ENCODE data around the gene SUDS3. TPM values are rescaled to one million over a fixed set of nuclear protein-coding genes. Genes with fewer than 3 reads are reported as not detected.
A peak's percentile ranks its signal among the peaks of the same experiment; 100 is the strongest.

Gene SUDS3
- polyA plus RNA-seq, 3 donors, result 8.2 to 15.6 (median 9.1) TPM

GRCh38 chr12:118347916-118348315, 28.4 kb upstream of the SUDS3 start:
- no peak overlapping the region for H3K4me3 Mint-ChIP-seq
- Histone ChIP-seq H3K9me3 (replicated peaks in 1 of 2; ENCODE audit: control insufficient read depth in 1 of 2, insufficient read depth in 1 of 2, low read length in 2 of 2) (no peaks in the 10 kb centered on the region), H3K27me3 (ENCODE audit: control insufficient read depth in 2 of 2, insufficient read depth in 2 of 2, low read length in 2 of 2) (no peaks in the 10 kb centered on the region), H3K4me3 (replicated peaks in 1 of 3; ENCODE audit: low read depth in 2 of 3, low read length in 3 of 3) (no peak overlapping the region), H2AFZ (ENCODE audit: insufficient read depth, low read depth, low read length, poor library complexity, severe bottlenecking) (no peak overlapping the region), H3K79me2 (ENCODE audit: insufficient read depth, low read length) (peaks cover 99% of the 10 kb centered on the region), H3K36me3 (replicated peaks in 1 of 2; ENCODE audit: control insufficient read depth in 1 of 2, insufficient read depth in 2 of 2, low read length in 2 of 2) (no peaks in the 10 kb centered on the region), H4K20me1 (ENCODE audit: insufficient read depth, low read length) (peaks cover 90% of the 10 kb centered on the region), H3K27ac (ENCODE audit: low read depth in 1 of 2, low read length in 2 of 2) (peak overlapping the region in 1 of 2 donors; percentile 69), H3K9ac (ENCODE audit: insufficient read depth, low read length, poor library complexity, severe bottlenecking) (no peak overlapping the region), H3K4me2 (replicated peaks; ENCODE audit: extremely low read depth, low read length, poor library complexity, severe bottlenecking) (no peak overlapping the region), H3K4me1 (ENCODE audit: control insufficient read depth in 1 of 2, insufficient read depth in 2 of 2, low read length in 2 of 2) (peaks cover 17 to 47% of the 10 kb centered on the region in 2 donors)
- H3K4me1 Mint-ChIP-seq, result peaks cover 48% of the 10 kb centered on the region
- no peak for TF ChIP-seq CTCF (IDR thresholded peaks at IDR 0.05)
- intact Hi-C loops (cut with micrococcal nuclease), result no loop called here
- no peaks in the 10 kb centered on the region for H3K9me3 Mint-ChIP-seq
- peak overlapping the region in 4 of 7 donors; percentile 78 to 90 (median 86) for H3K27ac Mint-ChIP-seq
- DNase-seq, result no peak
- H3K27me3 Mint-ChIP-seq (ENCODE audit: low read depth in 3 of 3), result peaks cover 0 to 2% (median 0%) of the 10 kb centered on the region in 3 donors
- WGBS (ENCODE audit: insufficient coverage), result no CpG with 5 or more reads among the region's 2 CpGs
- H3K36me3 Mint-ChIP-seq, result peaks cover 4 to 7% of the 10 kb centered on the region in 2 donors

GRCh38 chr12:118350908-118351559, 25.3 kb upstream of the SUDS3 start:
- Mint-ChIP-seq H3K9me3 (peaks cover 0 to 5% (median 0%) of the 10 kb centered on the region in 7 donors), H3K4me3 (no peak overlapping the region), H3K4me1 (peaks cover 57% of the 10 kb centered on the region), H3K27ac (peak overlapping the region in 2 of 7 donors; percentile 8 to 21), H3K36me3 (peaks cover 11 to 15% of the 10 kb centered on the region in 2 donors), H3K27me3 (ENCODE audit: low read depth in 3 of 3) (peaks cover 0 to 2% (median 0%) of the 10 kb centered on the region in 3 donors)
- DNase-seq, result peak in 2 of 3 donors; percentile 27 to 37
- Histone ChIP-seq H3K79me2 (ENCODE audit: insufficient read depth, low read length) (peaks cover 99% of the 10 kb centered on the region), H3K27me3 (ENCODE audit: control insufficient read depth in 2 of 2, insufficient read depth in 2 of 2, low read length in 2 of 2) (no peaks in the 10 kb centered on the region), H2AFZ (ENCODE audit: insufficient read depth, low read depth, low read length, poor library complexity, severe bottlenecking) (no peak overlapping the region), H3K4me3 (replicated peaks in 1 of 3; ENCODE audit: low read depth in 2 of 3, low read length in 3 of 3) (no peak overlapping the region), H3K9ac (ENCODE audit: insufficient read depth, low read length, poor library complexity, severe bottlenecking) (no peak overlapping the region), H3K36me3 (replicated peaks in 1 of 2; ENCODE audit: control insufficient read depth in 1 of 2, insufficient read depth in 2 of 2, low read length in 2 of 2) (no peaks in the 10 kb centered on the region), H3K27ac (ENCODE audit: low read depth in 1 of 2, low read length in 2 of 2) (peak overlapping the region in 1 of 2 donors; percentile 37), H3K9me3 (replicated peaks in 1 of 2; ENCODE audit: control insufficient read depth in 1 of 2, insufficient read depth in 1 of 2, low read length in 2 of 2) (no peaks in the 10 kb centered on the region), H4K20me1 (ENCODE audit: insufficient read depth, low read length) (peaks cover 86% of the 10 kb centered on the region), H3K4me2 (replicated peaks; ENCODE audit: extremely low read depth, low read length, poor library complexity, severe bottlenecking) (no peak overlapping the region), H3K4me1 (ENCODE audit: control insufficient read depth in 1 of 2, insufficient read depth in 2 of 2, low read length in 2 of 2) (peaks cover 28 to 56% of the 10 kb centered on the region in 2 donors)
- intact Hi-C loops (cut with micrococcal nuclease), result no loop called here
- no peak for TF ChIP-seq CTCF (IDR thresholded peaks at IDR 0.05)
- 100% methylated on average over 2 of the region's 6 CpGs for WGBS (ENCODE audit: insufficient coverage)

All from CD14-positive monocyte (primary cell).